GM19193 (cell line): ENCODE measurements around the gene ARHGAP15.

Source experiments
- POLR2A ChIP-seq: IDR thresholded peaks from 4 replicates; pipeline ENCODE4 v1.6.1; 2011; ENCODE audit not compliant: insufficient read depth, insufficient read length; ENCODE audit errors: extremely low read depth

ARHGAP15 gene

GRCh38 chr2:143684551-143685320 lies 555.5 kb downstream of the ARHGAP15 start:
- TF ChIP-seq POLR2A, result no peak

- no peak for TF ChIP-seq POLR2A
Observed at GRCh38 chr2:143685421-143686078, 556.3 kb downstream of the ARHGAP15 start.

- TF ChIP-seq POLR2A, result no peak
Observed at GRCh38 chr2:143686585-143687164, 557.5 kb downstream of the ARHGAP15 start.

GRCh38 chr2:143688248-143688647 lies 559.0 kb downstream of the ARHGAP15 start:
- TF ChIP-seq POLR2A, result no peak

GRCh38 chr2:143688815-143689214 lies 559.6 kb downstream of the ARHGAP15 start:
- no peak for TF ChIP-seq POLR2A

GRCh38 chr2:143689541-143689940 lies 560.3 kb downstream of the ARHGAP15 start:
- TF ChIP-seq POLR2A, result no peak

GRCh38 chr2:143690235-143690634 lies 561.0 kb downstream of the ARHGAP15 start:
- TF ChIP-seq POLR2A, result no peak

GRCh38 chr2:143691121-143691520 lies 561.9 kb downstream of the ARHGAP15 start:
- TF ChIP-seq POLR2A, result no peak

GRCh38 chr2:143692162-143692561 lies 562.9 kb downstream of the ARHGAP15 start:
- no peak for TF ChIP-seq POLR2A

- no peak for TF ChIP-seq POLR2A
Observed at GRCh38 chr2:143692967-143693366, 563.7 kb downstream of the ARHGAP15 start.

GRCh38 chr2:143694335-143694734 lies 565.1 kb downstream of the ARHGAP15 start:
- no peak for TF ChIP-seq POLR2A

- no peak for TF ChIP-seq POLR2A
Observed at GRCh38 chr2:143696651-143697050, 567.4 kb downstream of the ARHGAP15 start.

GRCh38 chr2:143697744-143698143 lies 568.5 kb downstream of the ARHGAP15 start:
- TF ChIP-seq POLR2A, result no peak

GRCh38 chr2:143698352-143698751 lies 569.1 kb downstream of the ARHGAP15 start:
- no peak for TF ChIP-seq POLR2A

GRCh38 chr2:143698888-143699570 lies 569.8 kb downstream of the ARHGAP15 start:
- no peak for TF ChIP-seq POLR2A
